ENCODE results near the gene POPDC2.

- TF ChIP-seq CTCF (IDR thresholded peaks at IDR 0.05; ENCODE audit: low read length) (no peak), EZH2 (IDR thresholded peaks at IDR 0.05; ENCODE audit: borderline replicate concordance, low read length) (no peak)
Observed at GRCh38 chr3:119599558-119600174, 60.7 kb downstream of the POPDC2 start.

Data from OCI-LY1 (cell line).